Subcutaneous abdominal adipose tissue (tissue), 5 donors: Measurements from ENCODE around the gene MRM2.

ENCODE experiments used
- H3K27ac ChIP-seq: one replicate; pipeline ENCODE4 v1.7.0; 2013; ENCODE audit warnings: low read depth, mild to moderate bottlenecking, inconsistent platforms, low read length, moderate library complexity
- H3K27me3 ChIP-seq, 5 donors: one replicate each; pipeline ENCODE4 v1.7.0; 2013; ENCODE audit warnings: low read length in 5 of 5, inconsistent platforms in 1 of 5; ENCODE audit not compliant: control insufficient read depth in 5 of 5, insufficient read depth in 4 of 5
- H3K36me3 ChIP-seq, 5 donors: one replicate each; pipeline ENCODE4 v1.7.0; 2013; ENCODE audit warnings: low read length in 5 of 5; ENCODE audit not compliant: control insufficient read depth in 5 of 5, insufficient read depth in 5 of 5
- H3K4me1 ChIP-seq, 5 donors: one replicate each; pipeline ENCODE4 v1.7.0; 2013; ENCODE audit warnings: low read length in 5 of 5, mild to moderate bottlenecking in 3 of 5, moderate library complexity in 1 of 5; ENCODE audit not compliant: control insufficient read depth in 5 of 5, insufficient read depth in 5 of 5
- H3K4me3 ChIP-seq, 5 donors: one replicate each; pipeline ENCODE4 v1.7.0; 2013; ENCODE audit warnings: low read length in 5 of 5, low read depth in 1 of 5
- H3K9ac ChIP-seq, 5 donors: one replicate each; pipeline ENCODE4 v1.7.0; 2013; ENCODE audit warnings: low read length in 5 of 5, mild to moderate bottlenecking in 4 of 5, moderate library complexity in 3 of 5
- H3K9me3 ChIP-seq, 5 donors: one replicate each; pipeline ENCODE4 v1.7.0; 2013; ENCODE audit warnings: low read length in 5 of 5; ENCODE audit not compliant: control insufficient read depth in 5 of 5
- donor health status: healthy.
- donor health status: healthy.
- donor health status: healthy.
- donor health status: healthy.
- donor health status: healthy.

The MRM2 gene

DNA sequence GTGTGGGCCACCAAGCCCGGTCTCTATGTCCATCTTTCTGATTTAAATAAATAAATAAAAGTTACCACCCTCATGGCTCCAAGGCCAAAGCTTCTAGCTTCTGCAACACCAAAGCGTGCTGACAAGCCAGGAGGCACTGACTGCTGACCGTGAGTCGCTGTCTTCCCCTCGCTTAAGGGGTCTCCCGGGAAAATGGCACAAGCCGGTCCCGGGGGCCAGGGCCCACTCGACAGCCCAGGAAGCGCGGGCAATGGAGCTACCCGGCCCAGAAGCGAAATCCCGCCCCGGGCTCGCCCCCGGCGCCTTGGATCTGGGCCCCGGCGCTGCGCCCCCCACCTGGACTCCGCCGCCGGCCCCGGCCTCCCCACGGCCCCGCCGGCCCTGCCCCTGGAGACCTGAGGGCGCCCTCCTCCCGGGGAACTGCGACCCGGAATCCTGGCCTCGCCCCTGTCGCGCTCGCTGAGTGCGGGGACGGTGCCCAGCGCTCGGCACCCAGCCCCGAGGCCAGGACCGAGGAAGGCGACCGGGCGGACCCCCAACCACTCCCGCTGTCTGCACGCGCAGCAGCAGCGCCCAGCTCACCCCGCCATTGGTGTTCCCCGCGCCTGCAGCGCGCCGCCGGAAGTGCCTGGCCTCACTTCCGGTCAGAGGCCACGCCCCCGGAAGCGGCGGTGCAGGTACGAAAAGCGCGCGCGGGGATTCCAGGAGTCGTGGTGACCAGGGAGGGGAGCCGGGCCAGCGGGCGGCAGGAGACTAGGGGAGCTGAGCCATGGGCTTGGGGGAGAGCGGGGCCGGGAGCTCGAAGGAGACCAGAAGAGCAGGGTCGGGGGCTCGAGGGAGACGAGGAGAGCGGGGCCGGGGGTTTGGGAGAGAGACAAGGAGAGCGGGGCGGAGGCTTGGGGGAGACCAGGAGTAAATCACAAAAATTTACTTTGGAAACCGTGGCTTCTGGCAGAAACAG lies at the start of gene MRM2, which contains the start of gene NUDT1:
TSS of gene MRM2 (minus strand) at position 626 of the 961 bp plus-strand sequence. CDS start at position 590, 36 bp downstream.
TSS of gene NUDT1 (plus strand) at position 647 of the 961 bp plus-strand sequence. CDS start 2,349 bp downstream, outside the sequence.
- Histone ChIP-seq H3K27me3 (no peaks in the 10 kb centered on the region), H3K4me1 (peaks cover 1 to 38% (median 28%) of the 10 kb centered on the region in 5 donors), H3K4me3 (peak within 1 kb of the TSS; percentile 69 to 89 (median 81)), H3K27ac (peak within 1 kb of the TSS; percentile 30), H3K9ac (peak within 1 kb of the TSS; percentile 48 to 90 (median 86)), H3K9me3 (no peaks in the 10 kb centered on the region), H3K36me3 (peaks cover 4 to 30% (median 22%) of the 10 kb centered on the region in 5 donors)

DNA sequence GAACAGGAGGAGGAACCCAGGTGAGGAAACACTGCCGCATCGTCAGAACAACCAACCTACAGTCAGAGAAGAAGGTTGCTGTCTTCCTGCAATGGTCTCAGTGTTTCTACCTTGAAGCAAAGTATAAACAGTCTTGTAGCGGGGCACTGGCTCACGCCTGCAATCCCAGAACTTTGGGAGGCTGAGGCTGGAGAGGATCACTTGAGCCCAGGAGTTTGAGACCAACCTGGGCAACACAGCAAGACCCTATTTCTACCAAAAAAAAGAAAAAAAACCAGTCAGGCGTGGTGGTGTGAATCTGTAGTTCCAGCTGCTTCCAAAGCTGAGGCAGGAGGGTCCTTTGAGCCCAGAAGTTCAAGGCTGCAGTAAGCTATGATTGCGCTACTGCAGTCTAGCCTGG lies 48.9 kb upstream of the MRM2 start:
- Histone ChIP-seq H3K27me3 (no peaks in the 10 kb centered on the region), H3K9me3 (no peaks in the 10 kb centered on the region), H3K9ac (no peak overlapping the region), H3K36me3 (peaks cover 0 to 8% (median 3%) of the 10 kb centered on the region in 5 donors), H3K4me1 (peaks cover 0 to 10% (median 0%) of the 10 kb centered on the region in 5 donors), H3K27ac (no peak overlapping the region), H3K4me3 (no peak overlapping the region)

DNA sequence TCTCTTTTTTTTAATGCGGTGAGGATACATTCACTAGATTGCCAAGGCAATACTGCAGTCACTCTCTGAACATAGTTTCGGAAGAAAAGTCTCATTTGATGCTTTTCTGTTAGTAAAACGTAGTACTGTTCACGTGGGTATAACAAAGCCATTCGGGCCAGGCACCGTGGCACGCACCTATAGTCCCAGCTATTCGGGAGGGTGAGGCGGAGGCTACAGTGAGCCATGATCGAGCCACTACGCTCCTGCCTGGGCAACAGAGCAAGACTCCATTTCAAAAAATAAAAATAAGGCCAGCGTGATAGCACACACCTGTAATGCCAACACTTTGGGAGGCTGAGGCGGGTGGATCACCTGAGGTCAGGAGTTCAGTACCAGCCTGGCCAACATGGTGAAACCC lies 47.6 kb upstream of the MRM2 start:
- Histone ChIP-seq H3K27me3 (no peaks in the 10 kb centered on the region), H3K27ac (no peak overlapping the region), H3K9me3 (no peaks in the 10 kb centered on the region), H3K4me3 (no peak overlapping the region), H3K9ac (no peak overlapping the region), H3K36me3 (peaks cover 0 to 8% (median 3%) of the 10 kb centered on the region in 5 donors), H3K4me1 (peaks cover 0 to 10% (median 0%) of the 10 kb centered on the region in 5 donors)

DNA sequence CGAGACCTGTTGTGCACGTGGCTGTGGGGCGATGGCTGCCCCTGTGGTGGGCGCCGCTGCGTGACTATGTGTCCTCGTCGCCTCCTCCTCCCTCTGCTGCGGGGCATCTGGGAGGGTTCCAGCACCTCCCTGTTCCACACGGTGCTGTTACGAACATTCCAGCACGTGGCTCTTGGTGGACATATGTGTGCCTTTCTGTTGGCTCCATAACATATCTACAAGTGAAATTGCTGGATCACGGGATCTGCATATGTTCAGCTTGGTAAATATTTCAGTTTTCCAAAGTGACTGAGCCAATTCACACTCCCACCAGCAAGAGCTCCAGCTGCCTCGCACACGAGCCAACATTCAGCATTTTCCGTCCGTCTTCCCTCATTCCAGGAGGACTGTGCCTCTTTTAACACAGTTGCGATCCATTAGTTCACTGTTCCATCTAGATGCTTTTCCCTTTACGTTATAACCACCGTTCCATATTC lies 47.1 kb upstream of the MRM2 start:
- Histone ChIP-seq H3K4me1 (peaks cover 0 to 10% (median 0%) of the 10 kb centered on the region in 5 donors), H3K4me3 (peak overlapping the region in 1 of 5 donors; percentile 33), H3K27me3 (no peaks in the 10 kb centered on the region), H3K36me3 (peaks cover 0 to 8% (median 3%) of the 10 kb centered on the region in 5 donors), H3K27ac (no peak overlapping the region), H3K9me3 (no peaks in the 10 kb centered on the region), H3K9ac (peak overlapping the region in 1 of 5 donors; percentile 30)

DNA sequence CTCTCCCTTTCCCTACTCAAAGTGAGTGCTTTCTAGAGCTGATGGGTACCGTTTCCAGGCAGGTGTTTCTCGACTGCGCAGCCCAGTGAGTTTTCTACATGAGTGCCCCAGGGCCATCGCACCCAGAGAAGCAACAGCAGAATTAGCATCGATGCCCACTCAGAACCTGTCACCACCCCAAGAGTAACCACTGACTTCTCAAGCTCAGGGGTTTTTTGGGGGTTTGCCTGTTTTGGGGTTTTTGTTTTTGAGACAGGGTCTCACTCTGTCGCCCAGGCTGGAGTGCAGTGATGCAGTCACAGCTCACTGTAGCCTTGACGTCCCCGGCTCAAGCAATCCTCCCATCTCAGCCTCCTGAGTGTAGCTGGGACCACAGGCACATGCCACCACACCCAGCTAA lies 46.5 kb upstream of the MRM2 start:
- peaks cover 0 to 10% (median 0%) of the 10 kb centered on the region in 5 donors for H3K4me1 ChIP-seq
- no peaks in the 10 kb centered on the region for H3K9me3 ChIP-seq
- H3K36me3 ChIP-seq, result peaks cover 0 to 8% (median 3%) of the 10 kb centered on the region in 5 donors
- H3K27me3 ChIP-seq, result no peaks in the 10 kb centered on the region
- no peak overlapping the region for H3K27ac ChIP-seq
- H3K9ac ChIP-seq, result no peak overlapping the region
- H3K4me3 ChIP-seq, result no peak overlapping the region

DNA sequence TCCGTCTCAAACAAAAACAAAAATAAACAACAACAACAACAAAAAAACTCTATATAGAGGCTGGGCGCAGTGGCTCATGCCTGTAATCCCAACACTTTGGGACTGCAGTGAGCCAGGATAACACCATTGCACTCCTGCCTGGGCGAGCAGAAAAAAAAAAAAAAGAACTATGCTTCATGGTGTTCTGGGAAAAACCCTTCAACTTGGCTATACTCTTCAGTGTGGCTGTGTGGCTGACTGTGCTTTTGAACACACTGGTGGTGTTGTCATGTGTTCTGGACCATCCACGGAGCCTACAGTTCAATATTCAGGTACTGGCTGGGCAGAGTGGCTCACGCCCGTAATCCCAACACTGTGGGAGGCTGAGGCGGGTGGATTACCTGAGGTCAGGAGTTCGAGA lies 45.7 kb upstream of the MRM2 start:
- Histone ChIP-seq H3K4me1 (peaks cover 0 to 10% (median 0%) of the 10 kb centered on the region in 5 donors), H3K27me3 (no peaks in the 10 kb centered on the region), H3K36me3 (peaks cover 0 to 8% (median 3%) of the 10 kb centered on the region in 5 donors), H3K4me3 (no peak overlapping the region), H3K9ac (no peak overlapping the region), H3K9me3 (no peaks in the 10 kb centered on the region), H3K27ac (no peak overlapping the region)

DNA sequence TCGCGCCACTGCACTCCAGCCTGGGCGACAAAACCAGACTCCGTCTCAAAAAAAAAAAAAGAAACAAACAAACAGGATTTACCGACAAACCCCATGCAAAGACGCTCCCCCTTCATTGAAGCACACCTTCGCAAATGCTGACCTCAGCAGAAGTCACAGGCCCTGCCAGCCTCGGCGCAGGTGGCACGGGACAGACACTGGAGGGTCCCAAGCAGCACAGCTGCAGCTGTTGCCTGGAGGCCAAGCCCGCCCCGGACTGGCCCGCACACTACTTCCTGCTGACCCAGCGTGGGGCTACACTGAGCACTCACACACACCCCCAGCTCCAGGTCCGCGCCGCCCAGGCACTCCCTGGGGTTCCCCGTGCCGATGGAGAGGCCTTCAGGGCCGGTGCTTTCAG lies 41.1 kb upstream of the MRM2 start:
- H3K4me1 ChIP-seq, result peaks cover 0 to 10% (median 7%) of the 10 kb centered on the region in 5 donors
- no peak overlapping the region for H3K27ac ChIP-seq
- H3K4me3 ChIP-seq, result no peak overlapping the region
- H3K9me3 ChIP-seq, result no peaks in the 10 kb centered on the region
- H3K9ac ChIP-seq, result no peak overlapping the region
- peaks cover 0 to under 1% (median 0%) of the 10 kb centered on the region in 5 donors for H3K36me3 ChIP-seq
- no peaks in the 10 kb centered on the region for H3K27me3 ChIP-seq

DNA sequence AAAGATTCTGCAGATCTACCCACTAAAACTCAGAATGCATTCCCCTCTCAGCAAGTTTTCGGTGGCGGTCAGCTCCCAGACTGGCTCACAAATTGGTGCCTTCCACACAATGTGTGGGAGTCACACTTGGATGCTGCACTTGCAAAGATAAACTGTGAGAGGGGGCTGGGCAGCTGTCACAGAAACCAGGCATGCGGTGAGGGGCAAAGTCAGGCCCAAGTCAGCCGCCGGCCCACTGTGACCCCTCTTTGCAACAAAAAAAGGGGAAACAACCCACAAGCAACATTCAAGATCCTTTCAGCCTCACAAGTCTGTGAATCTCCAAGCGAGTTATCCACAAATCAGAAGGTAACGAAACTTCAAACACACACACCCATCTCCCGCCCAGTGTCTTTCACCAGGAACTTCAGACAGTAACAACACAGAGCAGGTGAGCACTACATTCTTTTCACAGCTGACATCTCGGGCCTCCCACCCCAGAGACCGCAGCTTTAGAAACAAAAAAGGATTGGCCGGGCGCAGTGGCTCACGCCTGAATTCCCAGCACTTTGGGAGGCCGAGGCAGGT lies 40.3 kb upstream of the MRM2 start:
- Histone ChIP-seq H3K4me3 (no peak overlapping the region), H3K4me1 (peaks cover 0 to 10% (median 7%) of the 10 kb centered on the region in 5 donors), H3K36me3 (peaks cover 0 to 6% (median 5%) of the 10 kb centered on the region in 5 donors), H3K9ac (no peak overlapping the region), H3K9me3 (no peaks in the 10 kb centered on the region), H3K27me3 (no peaks in the 10 kb centered on the region), H3K27ac (no peak overlapping the region)

DNA sequence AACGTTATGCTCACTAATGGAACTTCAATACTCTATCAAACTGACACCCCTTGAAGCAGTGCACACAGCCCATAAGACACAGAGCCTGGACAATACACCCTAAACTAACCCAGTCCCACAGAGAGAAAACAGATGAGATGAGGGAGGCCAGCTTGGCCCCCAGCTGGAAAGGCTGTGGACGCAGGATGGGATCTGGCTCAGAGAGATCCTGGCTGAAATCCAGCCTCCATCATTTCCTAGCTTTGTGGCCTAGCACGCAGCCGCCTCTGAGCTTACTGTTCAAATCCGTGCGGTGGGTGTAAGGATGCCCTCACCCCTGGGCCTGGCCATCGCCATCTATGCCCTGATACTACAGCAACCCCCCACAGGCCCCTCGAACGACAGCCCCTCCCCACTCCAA lies 39.5 kb upstream of the MRM2 start:
- H3K27me3 ChIP-seq, result no peaks in the 10 kb centered on the region
- H3K4me3 ChIP-seq, result no peak overlapping the region
- H3K27ac ChIP-seq, result no peak overlapping the region
- H3K36me3 ChIP-seq, result peaks cover 0 to 13% (median 9%) of the 10 kb centered on the region in 5 donors
- no peaks in the 10 kb centered on the region for H3K9me3 ChIP-seq
- no peak overlapping the region for H3K9ac ChIP-seq
- H3K4me1 ChIP-seq, result peaks cover 0 to 10% (median 7%) of the 10 kb centered on the region in 5 donors
